NCI-H1694 treated with DMSO at 0.1 percent for 48 hours (cell line): Measurements from ENCODE around the gene POU2F1.

ENCODE experiments used
- DNase-seq: peaks from one replicate; lab custom pipeline; 2025; lab: John Stamatoyannopoulos, UW

Gene POU2F1

DNA sequence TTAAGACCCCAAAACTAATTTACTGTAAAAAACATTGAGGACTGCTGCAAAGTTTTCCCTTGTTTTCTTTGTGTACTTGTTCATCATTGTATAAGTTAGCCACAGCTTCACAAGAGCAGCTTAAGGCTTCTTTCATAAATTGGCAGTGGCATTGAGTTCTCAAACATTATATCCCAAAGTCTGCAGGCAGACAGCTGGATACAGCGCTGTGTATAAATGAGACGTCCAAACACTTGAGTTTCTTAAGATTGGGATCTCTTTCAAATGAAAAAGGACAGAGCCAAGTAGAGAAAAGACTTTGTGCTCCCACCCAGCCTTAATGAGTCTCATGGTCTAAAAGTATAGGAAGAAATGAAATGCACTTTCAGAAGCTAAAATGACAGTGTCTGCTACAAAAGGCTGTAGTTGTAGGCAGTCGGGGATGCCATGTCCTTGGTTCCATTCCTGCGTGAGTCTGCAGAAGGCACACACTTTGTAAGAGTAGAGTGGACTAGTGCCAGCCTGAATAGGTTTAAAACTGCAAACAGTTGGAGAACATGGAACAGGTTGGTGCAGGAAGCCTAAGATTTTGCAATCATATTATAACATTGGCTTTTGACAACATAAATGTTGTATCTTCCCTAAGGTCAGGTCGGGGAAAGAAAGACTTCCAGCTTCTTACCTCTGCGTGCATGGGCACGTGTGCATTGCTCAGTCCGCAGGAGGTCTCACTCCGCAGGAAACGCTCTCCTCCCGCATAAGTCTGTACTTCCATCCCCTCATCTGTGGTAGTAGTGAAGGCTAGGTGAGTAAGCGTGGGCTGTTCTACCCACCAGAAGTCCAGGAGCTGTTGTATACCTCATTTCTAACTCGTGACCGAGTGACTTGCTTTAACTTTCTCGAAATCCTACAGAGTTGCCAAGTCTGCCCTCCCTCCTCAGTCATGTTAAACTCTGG is 203.3 kb downstream of the POU2F1 start:
- DNase-seq, result no peak

GRCh38 chr1:167425482-167425881 is 204.8 kb downstream of the POU2F1 start:
- no peak for DNase-seq

DNA sequence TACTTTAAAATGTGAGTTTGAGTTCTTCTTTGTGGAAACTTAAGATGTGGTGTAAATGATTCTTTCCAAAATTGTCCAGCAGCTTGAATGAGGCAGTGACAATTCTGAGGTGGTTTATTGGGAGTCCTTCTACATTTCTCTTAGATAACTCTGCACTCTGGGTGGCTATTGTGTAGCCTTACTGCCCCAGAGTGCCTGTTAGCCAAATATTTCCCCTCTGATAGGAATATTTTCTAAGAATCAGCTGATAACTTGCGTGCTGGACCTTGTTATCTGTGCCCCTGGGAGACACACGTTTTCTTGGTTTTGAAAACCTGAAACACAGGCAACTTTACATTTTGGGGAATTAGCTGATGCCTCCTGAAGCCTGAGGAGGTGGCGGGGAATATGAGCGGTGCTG is 206.0 kb downstream of the POU2F1 start:
- DNase-seq, result no peak

GRCh38 chr1:167427848-167428247 is 207.2 kb downstream of the POU2F1 start:
- no peak for DNase-seq

DNA sequence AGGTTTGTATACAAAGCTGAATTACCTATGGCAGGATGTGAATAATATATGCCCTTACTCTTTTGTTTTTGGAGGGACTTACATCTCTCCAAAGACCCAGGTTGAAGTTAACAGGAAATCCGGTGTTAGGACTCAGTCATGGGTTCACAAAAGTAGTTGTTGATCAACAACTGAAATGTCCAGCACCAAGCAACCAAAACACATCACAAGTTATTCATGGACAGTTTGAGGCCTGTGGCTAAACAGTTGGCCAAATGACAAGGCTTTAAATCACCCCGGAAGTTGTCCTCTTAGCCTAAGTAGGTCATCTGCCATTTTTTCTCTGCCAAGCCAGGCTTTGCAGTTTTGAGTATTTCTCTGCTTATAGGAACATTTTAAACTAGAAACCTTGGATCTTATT is 207.7 kb downstream of the POU2F1 start:
- no peak for DNase-seq

DNA sequence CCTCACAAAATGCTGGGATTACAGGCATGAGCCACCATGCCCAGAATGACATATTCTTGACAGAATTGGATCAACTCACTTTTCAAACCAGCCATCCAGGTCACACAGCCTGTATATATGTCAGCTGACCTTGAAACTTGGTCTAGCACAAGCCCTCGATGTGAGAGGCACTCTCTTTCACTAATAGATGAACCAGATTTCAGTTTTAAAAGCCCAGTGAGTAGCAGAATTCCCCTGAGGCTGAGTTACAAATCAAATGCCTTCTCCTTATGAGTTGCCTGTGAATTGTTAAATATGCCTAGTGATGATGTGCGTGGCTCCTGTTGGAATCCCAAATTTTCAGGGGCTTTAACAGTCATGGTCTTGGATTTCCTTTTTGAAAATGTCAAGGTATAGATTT is 208.9 kb downstream of the POU2F1 start:
- no peak for DNase-seq

- DNase-seq, result no peak
Measured at GRCh38 chr1:167430134-167430848, 209.6 kb downstream of the POU2F1 start.

DNA sequence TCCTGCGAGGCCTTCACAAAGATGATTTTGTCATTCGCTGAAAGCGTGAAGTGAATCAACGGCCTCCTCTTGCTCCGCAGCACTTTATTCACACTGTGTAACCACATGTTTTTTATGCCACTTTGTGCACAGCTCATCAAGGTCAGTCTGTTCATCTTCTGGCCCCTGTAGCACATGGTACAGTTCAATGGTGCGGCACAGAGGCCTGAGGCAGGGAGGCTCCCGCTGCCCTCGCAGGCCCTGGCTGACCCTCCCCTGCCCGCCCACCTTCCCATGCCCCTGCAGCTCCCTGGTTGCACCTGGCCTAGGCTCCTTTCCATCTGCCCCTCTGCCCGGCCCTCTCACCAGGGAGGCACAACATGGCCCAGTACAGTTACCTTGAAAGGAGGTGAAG is 210.2 kb downstream of the POU2F1 start:
- DNase-seq, result no peak

GRCh38 chr1:167431261-167431908 is 210.7 kb downstream of the POU2F1 start:
- DNase-seq, result no peak

GRCh38 chr1:167431909-167432650 is 211.4 kb downstream of the POU2F1 start:
- no peak for DNase-seq

GRCh38 chr1:167432780-167433179 is 212.1 kb downstream of the POU2F1 start:
- DNase-seq, result no peak

DNA sequence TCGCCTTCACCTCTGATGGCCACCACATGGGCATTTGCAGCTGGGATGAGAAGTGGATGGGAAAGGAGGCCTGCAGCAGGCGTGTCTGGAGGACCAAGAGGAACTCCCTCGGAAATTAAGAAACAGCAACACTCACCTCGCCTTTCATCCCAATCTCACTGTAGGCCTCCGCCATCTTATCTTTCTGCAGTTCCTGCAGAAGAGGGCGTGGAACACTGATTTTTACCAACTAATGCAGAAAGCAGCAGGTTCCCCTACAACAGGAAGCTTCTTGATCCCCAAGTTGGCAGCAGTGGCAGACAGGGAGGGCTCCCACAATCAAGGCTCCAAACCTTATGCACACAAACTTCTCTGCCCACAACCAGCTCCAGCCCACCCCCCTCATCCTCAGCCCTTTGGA is 213.2 kb downstream of the POU2F1 start:
- no peak for DNase-seq

- no peak for DNase-seq
Measured at GRCh38 chr1:167434306-167434705, 213.6 kb downstream of the POU2F1 start.

DNA sequence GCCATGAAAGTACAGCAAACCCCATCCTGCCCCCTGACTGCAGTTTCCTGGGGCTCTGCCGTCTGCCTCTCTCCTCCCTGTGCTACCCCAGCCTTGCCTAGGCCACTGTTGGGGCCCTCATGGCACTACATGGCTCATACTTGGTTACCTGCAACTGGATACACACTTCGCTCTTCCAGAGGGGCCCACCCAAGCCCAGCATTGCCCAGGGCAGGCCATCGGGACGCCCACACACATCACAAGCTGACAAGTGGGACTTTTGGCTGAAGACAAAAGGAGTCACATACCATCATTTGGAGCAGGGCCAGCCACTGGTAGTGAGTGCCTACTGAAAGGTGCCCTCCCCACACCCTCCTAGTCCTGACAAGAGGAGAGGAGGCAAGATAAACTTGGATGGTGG is 214.8 kb downstream of the POU2F1 start:
- no peak for DNase-seq

DNA sequence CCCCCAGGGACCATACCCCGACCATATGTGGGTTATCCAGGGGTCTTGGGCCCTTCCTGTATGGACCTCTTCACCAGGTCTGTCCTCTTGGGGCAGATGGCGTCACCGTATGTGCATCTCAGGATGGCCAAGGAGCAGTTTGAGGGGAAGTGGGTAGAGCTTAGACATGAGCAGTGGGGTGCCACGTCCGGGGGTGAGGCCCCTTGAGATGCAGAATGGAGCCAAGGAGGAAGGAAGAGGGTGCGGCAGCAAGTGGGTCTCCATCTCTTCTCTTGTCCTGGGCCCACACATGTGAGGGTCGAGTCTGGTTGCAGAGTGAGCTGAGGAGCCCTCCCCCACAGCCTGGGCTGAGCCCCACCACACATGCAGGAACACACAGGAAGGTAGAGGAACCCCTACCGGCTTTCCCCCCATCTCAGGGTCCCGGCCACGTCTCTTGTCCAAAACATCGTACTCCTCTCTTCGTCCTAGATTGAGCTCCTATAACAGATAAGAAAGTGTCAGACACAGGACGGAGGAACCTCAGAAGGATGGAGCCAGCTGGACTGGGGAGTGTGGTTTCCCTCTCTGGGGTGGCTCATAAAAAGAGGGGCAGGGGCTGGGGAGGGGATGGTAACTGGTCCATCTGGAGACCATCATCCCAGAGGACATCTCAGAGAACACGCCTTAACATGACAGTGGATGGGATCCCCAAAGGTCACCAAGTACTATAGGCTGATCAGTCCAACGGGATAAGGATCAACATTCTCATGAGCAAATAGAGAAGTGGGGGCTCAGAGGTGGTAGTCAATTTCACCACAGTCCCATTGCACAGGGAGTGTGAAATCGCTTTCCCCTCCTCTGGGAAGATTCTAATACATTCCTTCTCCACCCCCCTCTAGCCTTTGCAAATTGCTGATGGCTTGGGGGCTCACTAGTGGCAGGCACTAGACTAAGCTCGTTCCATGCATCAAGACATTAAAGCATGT is 217.8 kb downstream of the POU2F1 start:
- DNase-seq, result no peak

DNA sequence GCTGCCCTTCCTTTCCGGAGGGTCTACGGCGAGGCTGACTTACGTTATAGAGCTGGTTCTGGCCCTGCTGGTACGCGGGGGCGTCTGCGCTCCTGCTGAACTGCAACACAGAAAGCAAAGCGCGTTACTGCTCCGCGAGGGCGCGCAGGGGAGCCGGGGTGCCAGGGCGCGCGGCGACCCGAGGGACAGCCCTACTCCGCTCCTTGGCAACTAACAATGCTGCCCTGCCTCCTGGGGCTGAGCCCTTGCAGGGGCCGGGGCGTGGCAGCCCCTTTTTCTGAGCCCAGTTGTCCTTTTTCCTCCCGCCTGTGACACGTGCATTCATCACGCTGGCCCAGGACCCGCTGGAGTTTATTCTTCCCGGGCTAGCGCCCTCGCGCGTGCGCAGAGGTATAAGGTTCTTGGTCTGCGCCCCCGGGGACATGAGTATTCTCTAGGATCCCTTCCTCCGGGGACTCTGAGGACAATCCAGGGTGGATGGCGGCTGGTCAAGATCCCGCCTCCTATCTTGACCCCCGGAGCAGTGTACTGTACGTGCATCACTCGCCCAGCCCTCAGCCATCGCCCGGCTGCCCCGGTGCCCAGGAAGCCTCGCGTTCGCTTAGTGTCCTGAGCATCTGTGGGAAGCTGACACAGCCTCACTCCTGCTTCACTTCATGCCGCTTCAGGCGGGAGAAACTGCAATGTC is 218.8 kb downstream of the POU2F1 start:
- no peak for DNase-seq

- DNase-seq, result no peak
Measured at GRCh38 chr1:167440345-167440744, 219.7 kb downstream of the POU2F1 start.

- DNase-seq, result no peak
Measured at GRCh38 chr1:167440776-167441175, 220.1 kb downstream of the POU2F1 start.

GRCh38 chr1:167441222-167441621 is 220.5 kb downstream of the POU2F1 start:
- DNase-seq, result no peak

DNA sequence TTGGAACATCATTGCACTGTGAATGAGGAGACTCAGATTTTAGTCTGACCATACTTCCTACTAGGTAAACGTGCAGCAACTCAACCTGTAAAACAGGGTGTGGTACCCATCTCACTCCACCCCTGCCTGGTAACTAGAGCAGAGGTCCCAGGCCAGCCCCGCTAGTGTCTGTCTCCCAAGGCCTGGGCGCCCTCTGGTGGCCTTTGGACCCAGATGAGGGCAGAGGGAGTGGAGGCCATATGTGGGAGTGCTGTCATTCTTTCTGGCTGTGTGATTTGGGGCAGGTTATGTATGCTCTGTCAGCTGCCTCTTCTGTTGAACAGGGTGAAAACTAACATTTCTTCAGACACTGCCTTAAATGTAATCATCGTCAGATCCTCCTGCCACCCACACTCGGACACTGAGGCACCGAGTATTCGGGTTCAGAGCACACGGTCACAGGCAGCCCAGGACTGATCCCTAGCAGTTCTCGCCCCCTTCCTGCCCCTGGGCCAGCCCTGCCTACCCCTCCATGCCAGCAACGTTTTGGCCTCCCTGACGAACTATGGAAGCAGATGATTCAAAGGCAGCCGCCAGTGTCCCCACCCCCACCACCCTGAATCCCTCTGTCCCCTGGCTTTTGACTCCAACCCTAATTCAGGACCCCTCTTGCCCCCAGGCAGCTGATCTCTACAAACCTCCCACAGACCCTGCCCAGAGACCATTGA is 221.6 kb downstream of the POU2F1 start:
- DNase-seq, result peak; percentile 72
